Glutamatergic neuron (in vitro differentiated cells): Measurements from ENCODE around the gene PDX1. TPM values are rescaled to one million over a fixed set of nuclear protein-coding genes. Genes with fewer than 3 reads are reported as not detected.

ENCODE experiments used
- total RNA-seq: library from RNA; stranded (reverse); fragmentation: NEBNext Ultra II Directional; extraction: Animal tissue kit (Norgen Biotek cat#: 25700); gene quantifications from one replicate; pipeline ENCODE4 v1.2.1, GENCODE V29; 2021; ENCODE audit not compliant: unreplicated experiment

PDX1 gene
- total RNA-seq, 1 donor from 2014 or later: not detected

Other genes starting within 250 kb of the PDX1 start
- gene GSX1, start 127.5 kb upstream of the PDX1 start, total RNA-seq: not detected
- 1.1 TPM for gene CDX2, start 49.3 kb downstream of the PDX1 start, total RNA-seq
- not detected for gene URAD, start 68.7 kb downstream of the PDX1 start, total RNA-seq
- gene FLT3, start 180.6 kb downstream of the PDX1 start, total RNA-seq: not detected
- 27.4 TPM for gene PAN3, start 218.5 kb downstream of the PDX1 start, total RNA-seq